ENCODE results near the gene DET1.
A peak's percentile ranks its signal among the peaks of the same experiment; 100 is the strongest.
"Not testable (repeated sequence)": the region's sequence is repeated elsewhere in the genome, so short reads cannot be mapped to it uniquely, and the experiment has no call there.

DET1 gene

GRCh38 chr15:88490036-88490435 lies 56.4 kb downstream of the DET1 start:
- no peak for DNase-seq

- no peak for DNase-seq
These were observed 57.2 kb downstream of the DET1 start for GRCh38 chr15:88489321-88489720.

GRCh38 chr15:88487796-88488523 lies 58.5 kb downstream of the DET1 start:
- no peak for DNase-seq

- DNase-seq = no peak
These were observed 59.2 kb downstream of the DET1 start for GRCh38 chr15:88487178-88487795.

- DNase-seq = no peak
These were observed 61.7 kb downstream of the DET1 start for GRCh38 chr15:88484682-88485331.

GRCh38 chr15:88482263-88482662 lies 64.2 kb downstream of the DET1 start:
- no peak for DNase-seq

- DNase-seq = no peak
These were observed 65.5 kb downstream of the DET1 start for GRCh38 chr15:88480981-88481380.

GRCh38 chr15:88479169-88479568 lies 67.3 kb downstream of the DET1 start:
- no peak for DNase-seq

- DNase-seq = no peak
These were observed 68.6 kb downstream of the DET1 start for GRCh38 chr15:88477904-88478303.

GRCh38 chr15:88477126-88477525 lies 69.4 kb downstream of the DET1 start:
- no peak for DNase-seq

GRCh38 chr15:88476635-88477060 lies 69.8 kb downstream of the DET1 start:
- no peak for DNase-seq

- not testable (repeated sequence) for DNase-seq
These were observed 72.7 kb downstream of the DET1 start for GRCh38 chr15:88473661-88474293.

- DNase-seq = no peak
These were observed 74.3 kb downstream of the DET1 start for GRCh38 chr15:88472225-88472624.

GRCh38 chr15:88470625-88471372 lies 75.7 kb downstream of the DET1 start:
- DNase-seq = no peak

GRCh38 chr15:88469321-88469720 lies 77.2 kb downstream of the DET1 start:
- no peak for DNase-seq

GRCh38 chr15:88468721-88469120 lies 77.8 kb downstream of the DET1 start:
- not testable (repeated sequence) for DNase-seq

- no peak for DNase-seq
These were observed 78.4 kb downstream of the DET1 start for GRCh38 chr15:88467935-88468528.

- DNase-seq = peak; percentile 79
These were observed 79.2 kb downstream of the DET1 start, which contains the start of the genes MRPL46 and MRPS11 for GRCh38 chr15:88467073-88467934. Gene MRPL46 (minus strand): TSS chr15:88467388. CDS start chr15:88467377, 11 bp downstream. Gene MRPS11 (plus strand): TSS chr15:88467708. CDS start chr15:88467718, 10 bp downstream.

GRCh38 chr15:88465633-88466224 lies 80.8 kb downstream of the DET1 start:
- peak; percentile 29 for DNase-seq

GRCh38 chr15:88463870-88464532 lies 82.5 kb downstream of the DET1 start:
- no peak for DNase-seq
